Measurements from ENCODE around the gene MAP3K1. TPM values are rescaled to one million over a fixed set of nuclear protein-coding genes. Genes with fewer than 3 reads are reported as not detected.

The MAP3K1 gene
- total RNA-seq, 1 donor from 2014 or later: 22.8 TPM

DNA sequence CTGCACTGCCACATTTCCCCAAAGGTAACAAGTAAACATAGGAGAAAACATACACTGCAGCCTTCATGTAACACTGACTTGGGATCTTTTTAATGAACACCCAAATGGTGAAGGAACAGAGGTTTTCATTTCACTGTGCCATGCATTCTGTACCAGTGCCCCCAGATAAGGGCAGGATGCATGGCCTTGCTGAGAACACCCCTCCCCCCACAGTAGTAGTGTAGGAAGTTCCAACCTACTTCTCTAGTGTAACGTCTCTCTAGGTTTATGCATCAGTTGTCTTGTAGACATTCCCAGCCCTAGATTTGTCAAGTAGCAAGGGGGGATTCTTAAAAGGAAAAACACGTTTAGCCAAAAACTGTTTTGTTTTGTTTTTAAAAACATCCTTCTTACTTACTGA is 29.9 kb downstream of the MAP3K1 start:
- no peak for DNase-seq (ENCODE audit: low spot score in 2 of 2)
- FAIRE-seq: no peak

DNA sequence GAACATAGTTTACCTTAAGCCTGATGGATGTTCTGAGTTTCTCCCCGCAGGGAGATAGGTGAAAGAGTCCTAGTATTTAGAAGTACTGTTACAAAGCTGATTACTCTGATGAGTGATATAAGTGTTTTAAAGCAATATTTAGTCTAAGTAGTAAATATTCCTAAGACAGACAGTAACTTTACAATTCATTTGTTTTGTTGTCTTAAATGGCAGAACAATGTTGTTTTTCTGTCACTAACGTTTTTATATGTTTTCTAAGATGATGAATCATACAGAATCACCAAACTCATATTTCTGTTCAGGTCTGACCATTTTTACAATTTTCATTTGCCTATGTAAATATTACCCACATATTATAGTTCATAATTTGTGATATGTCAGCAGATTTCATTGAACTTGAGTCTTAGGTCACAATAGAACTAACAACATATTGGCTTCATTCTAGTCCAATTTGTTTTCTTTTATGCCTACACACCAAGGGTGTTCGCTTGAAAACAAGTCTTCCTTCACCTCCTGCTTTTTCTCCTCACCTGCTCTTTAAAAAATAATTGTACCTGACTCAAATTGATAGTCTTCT is 30.6 kb downstream of the MAP3K1 start:
- no peak for DNase-seq (ENCODE audit: low spot score in 2 of 2)
- FAIRE-seq: no peak

DNA sequence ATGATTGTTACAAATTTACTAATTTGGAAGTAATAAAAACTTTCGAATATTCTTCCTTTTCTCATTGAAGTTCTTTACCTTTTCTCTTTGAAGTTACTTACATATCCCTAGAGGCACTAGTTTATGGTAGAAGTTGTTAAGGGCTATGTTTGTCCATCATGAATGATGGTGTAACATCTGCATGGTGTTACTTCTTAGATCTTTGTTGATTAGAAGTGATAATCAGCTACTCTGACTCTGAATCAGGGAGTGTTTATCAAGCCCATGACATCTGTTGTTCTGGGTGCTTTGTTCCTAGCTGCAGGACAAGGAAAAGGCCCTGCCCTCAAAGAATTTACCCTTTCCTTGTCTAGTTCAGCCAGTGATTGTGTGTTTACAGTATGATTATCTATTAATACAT is 32.9 kb downstream of the MAP3K1 start:
- FAIRE-seq (no peak), DNase-seq (ENCODE audit: low spot score in 2 of 2) (no peak)

DNA sequence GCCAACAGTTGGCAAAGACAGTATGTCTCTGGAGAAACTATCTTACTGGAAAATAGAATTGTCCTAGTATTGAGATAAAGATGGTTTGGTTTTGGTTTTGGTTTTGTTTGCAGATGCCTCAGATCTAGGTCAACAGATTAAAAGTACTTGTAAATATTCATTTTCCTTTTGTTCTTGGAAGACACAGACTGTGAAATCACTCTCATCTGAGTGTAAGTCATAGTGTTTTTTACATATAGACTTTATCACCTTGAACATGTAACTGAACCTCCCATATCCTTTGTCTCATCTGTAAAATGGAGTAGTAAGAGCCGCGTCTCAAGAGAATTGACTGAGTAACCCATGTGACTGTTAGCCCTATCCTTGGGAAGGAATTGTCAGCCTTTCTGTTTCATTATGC is 34.3 kb downstream of the MAP3K1 start:
- no peak for DNase-seq (ENCODE audit: low spot score in 2 of 2)
- no peak for FAIRE-seq

DNA sequence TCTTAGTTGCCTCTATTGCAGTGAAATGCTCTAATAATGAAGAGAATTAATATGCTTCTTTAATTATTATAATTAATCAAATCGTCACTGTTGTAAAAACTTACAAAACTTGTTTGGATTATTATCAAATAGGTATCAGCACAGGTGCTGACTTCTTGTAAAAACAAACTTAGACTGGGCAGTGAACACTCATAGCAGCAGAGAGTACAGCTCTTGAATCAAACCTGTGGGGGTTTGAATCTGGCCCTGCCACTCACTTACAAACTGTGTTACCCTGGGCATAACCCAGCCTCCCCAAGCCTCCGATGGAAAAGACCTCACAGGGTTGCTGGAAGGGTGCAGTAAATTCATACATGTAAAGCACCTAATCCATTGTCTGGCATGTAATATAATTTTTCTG is 35.1 kb downstream of the MAP3K1 start:
- FAIRE-seq (no peak), DNase-seq (ENCODE audit: low spot score in 2 of 2) (no peak)

DNA sequence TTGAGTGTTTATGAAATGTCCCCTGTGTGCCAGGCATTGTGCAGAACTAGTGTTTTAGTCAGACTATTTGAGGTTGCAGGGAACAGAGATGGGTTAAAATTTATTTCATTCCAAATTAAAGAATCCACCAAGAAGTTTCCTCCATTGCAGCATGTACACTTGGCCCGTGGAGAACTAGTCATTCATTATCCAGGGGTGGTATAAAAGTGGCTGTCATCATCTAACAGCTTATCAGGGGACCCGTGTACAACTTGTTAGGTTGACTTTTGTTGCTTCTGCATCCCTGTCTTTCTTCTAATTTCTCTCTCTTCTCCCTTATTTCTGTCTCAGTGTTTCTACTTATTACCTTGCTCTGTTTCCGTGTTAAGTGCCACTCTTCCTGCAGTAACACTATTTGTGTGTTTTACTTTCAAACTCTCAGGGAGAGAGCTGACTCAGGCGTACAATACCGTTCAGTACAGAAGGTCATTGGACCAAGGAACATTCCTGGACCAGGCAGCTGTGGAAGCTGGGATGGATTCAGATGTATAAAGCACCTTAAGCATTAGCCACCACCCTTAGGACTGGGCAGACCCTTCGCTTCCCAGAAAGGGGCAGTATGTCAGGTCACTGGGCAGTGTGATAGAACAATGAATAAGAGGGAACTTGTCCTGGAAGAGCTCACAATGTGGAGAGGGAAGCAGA is 36.1 kb downstream of the MAP3K1 start:
- DNase-seq (ENCODE audit: low spot score in 2 of 2) (no peak), FAIRE-seq (no peak)

DNA sequence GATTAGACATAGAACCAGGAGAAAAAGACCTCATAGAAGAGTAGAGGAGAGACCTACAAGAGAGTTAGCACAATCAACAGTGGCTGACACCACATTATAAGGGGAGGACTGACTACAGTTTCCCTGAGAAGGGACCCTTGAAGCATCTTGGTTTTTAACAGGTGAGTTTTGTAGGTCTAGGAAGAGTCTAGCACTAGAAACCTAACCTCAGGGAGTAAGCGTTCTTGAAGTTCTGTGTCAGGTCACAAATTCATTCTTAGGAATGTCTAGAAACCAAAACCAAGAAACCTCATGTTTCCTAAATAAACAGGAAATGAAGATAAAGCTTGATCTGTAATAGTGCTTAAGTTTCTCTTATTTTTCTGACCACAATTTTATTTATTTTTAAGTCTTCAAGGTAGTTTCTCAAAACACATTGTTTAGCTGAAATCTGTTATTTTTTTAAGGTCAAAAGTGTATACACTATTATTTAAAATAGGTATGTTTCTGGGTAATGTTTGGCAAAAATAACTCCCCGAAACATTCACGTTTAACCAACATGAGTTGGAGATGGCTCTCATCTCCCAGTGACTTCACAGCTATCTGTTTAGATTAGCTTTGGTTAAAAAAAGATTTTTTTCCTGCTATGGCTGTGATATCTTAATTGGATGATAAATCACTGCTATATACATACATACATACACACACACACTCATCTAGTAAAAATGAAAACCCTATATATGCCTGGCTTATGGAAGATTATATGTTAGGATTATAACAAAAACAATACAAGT is 37.1 kb downstream of the MAP3K1 start:
- FAIRE-seq (no peak), DNase-seq (ENCODE audit: low spot score in 2 of 2) (no peak)

DNA sequence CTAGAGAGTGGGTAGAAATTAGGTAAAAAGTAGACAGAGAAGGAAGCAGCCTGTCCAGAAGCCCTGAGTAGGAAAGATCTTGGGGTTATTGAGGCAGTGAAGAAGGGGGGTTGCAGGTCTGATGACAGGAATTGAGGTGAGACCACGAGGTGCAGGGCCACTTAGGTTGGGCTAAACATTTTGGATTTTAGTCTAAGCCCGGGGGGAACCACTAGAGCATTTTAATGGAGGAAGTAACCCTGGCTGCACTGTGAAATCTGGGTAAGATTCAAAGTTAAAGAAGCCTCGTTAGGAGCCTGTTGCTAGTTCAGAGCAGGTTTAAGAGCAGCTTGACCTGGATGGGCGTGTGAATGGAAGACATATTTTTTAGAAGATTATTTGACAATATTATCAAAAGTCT is 38.3 kb downstream of the MAP3K1 start:
- FAIRE-seq (no peak), DNase-seq (ENCODE audit: low spot score in 2 of 2) (no peak)

DNA sequence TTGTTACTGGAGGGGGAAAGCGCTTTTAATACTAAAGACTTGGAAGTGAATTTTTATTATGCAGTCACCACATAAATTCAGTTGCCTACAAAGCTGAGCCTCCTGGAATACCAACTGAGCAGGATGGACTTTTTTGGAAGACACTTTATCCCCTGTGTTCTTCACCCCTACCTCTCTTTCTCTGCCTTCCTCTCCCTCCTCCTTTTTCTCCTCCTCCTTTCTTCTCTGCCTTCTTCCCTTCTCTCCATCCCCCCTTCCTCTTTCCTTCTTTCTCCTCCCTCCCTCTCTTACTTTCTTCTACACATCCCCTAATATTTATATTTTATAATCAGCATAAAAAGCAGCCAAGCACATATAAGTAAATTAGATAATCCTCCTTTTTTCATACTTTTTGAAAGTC is 39.6 kb downstream of the MAP3K1 start:
- FAIRE-seq (no peak), DNase-seq (ENCODE audit: low spot score in 2 of 2) (no peak)

DNA sequence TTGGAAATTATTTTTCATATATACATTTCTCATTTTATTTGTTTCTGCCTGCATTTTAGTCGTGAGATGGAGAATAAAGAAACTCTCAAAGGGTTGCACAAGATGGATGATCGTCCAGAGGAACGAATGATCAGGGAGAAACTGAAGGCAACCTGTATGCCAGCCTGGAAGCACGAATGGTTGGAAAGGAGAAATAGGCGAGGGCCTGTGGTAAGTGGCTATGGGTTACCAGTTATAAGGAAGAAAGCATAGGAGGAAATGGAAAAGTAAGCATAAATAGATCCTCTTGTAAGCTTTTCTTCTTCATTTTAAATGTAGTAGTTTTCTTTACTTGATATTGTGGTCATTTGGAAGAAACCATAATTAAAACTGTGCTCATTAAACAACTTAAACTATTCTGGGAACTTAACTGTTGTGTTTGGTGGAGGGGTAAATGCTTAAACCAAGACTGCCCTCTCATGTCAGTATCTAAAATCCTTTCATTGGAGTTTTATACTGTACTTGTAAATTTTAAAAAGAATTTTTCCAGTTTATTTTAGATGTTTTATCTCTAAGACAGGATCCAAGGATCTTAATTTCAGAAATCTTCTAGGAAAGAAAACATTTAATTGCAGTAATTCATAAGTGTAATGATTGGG is 41.3 kb downstream of the MAP3K1 start:
- DNase-seq (ENCODE audit: low spot score in 2 of 2): no peak
- FAIRE-seq: no peak

DNA sequence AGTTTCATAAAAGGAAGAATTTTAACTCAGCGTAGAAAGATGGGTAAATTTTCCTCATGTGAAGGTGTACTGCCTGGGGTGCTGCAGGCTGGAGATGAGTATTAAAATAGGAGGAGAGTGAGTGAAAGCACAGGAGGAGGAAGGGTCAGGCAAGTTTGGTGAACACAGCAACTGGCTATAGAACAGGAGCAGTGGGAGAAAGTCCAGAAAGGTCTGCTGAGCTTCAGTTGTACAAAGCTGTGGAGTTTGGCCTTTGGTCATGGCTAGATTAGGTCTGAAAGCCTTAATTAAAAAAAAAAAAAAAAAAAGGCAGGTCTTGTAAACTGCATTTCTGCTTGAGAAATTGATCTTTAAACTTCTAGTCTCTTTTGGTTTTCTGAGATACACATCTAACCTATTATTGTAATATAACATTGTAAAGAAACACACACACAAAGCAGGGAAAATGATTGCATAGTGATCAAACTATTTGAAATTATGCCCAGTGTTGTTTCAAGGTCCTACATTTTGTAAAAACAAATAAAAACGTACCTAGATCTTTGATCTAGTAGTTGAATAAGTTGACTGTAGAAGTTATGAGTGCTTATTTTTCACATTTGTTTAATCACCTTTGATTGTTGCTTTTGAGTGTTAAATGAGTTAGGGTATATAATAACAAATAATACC is 43.6 kb downstream of the MAP3K1 start:
- FAIRE-seq: no peak
- no peak for DNase-seq (ENCODE audit: low spot score in 2 of 2)

DNA sequence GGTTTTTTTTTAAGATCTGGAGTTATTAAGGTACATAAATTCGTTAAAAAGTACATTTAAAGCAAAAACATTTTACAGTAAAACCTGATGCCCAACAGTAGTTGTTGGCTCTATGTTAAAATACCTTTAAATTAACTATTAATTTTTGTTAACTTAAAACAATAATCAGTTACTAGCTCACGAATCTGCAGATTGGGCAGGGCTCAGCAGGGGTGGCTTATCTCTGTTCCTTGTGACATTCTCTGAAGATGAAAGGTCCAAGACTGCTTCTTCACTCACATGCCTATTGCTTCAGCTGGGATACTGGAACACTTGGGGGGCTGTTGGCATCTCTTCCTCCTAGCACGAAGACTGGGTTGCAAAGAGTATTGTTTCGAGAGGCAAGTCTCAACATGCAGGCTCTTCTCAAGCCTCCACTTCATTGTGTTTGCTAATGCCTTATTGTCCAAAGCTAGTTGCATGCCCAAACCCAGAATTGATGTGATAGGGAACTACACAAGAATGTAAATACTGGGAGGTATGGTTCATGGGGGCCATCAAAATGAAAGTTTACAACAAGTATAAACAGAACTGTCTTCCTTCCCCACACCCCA is 46.6 kb downstream of the MAP3K1 start:
- no peak for DNase-seq (ENCODE audit: low spot score in 2 of 2)
- FAIRE-seq: no peak

DNA sequence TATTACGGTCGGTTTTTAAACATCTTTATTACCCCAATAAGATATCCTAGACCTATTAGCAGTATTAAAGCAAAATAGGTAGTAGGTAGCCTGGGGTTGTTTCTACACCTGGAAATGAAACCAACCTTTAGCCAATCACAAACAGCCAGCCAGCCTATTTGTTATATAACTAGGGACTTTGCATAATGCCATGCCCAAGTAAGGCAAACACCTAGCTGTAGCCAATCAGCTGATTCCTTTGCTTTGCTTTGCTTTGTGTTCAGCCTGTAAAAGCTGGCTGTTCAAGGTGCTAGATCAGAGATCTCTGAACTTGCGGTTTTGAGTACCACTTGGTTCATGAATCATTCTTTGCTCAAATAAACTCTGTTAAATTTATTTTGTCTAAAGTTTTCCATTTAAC is 47.6 kb downstream of the MAP3K1 start:
- FAIRE-seq: no peak

DNA sequence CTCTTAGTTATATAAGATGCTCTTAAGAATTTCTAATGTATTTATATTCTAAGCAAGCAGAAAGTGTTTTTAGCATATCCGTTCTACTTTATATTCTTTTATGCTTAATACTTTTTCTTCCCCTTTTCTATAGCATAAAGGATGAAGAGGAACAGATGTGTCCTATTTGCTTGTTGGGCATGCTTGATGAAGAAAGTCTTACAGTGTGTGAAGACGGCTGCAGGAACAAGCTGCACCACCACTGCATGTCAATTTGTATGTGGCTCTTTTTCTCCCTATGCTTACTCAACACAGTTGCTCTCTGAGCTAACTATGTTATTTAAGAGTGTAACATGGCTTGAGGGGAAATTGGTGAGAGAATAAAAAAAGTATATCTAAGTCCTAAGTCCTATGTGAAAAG is 56.4 kb downstream of the MAP3K1 start:
- FAIRE-seq (no peak), DNase-seq (ENCODE audit: low spot score in 2 of 2) (no peak)

More for the DNA sequence above, 47.6 kb downstream of the MAP3K1 start:
- no peak for DNase-seq (ENCODE audit: low spot score in 2 of 2)

DNA sequence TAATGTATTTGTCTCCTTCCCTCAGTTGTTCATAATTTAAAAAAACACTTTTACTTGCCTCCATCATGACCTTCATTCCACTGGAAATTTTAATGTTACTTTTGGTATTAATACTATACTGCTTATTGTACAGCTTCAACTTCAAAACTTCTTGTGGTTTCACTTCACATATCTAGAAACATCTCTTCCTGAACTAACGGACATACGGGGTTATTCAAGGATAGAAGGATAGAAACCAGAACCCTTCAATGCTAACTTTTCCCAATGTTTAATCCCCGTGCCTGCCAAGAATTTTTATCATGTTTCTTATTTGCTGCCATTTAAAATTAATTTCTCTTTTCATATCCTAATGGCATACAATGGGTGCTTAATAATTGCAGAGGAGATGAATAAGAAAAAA is 57.7 kb downstream of the MAP3K1 start:
- no peak for FAIRE-seq
- no peak for DNase-seq (ENCODE audit: low spot score in 2 of 2)

DNA sequence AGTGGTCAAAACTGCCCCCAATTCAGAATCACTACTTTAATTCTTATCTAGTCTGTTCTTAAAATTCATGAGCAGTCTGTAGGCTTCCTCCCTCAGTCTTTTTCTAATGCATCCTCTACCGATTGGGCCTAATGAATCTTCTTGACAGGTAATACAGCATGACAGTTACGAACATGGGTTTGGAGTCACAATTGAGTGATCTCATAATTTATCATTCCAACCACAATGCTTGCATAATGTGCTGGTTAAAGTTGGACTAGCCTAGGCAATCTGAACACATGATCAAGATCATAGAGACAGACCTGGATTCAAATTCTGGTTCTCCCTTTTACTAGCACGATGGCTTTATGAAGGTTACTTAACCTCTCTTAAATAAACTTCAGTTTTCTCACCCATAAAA is 61.0 kb downstream of the MAP3K1 start:
- DNase-seq (ENCODE audit: low spot score in 2 of 2): no peak
- FAIRE-seq: no peak

DNA sequence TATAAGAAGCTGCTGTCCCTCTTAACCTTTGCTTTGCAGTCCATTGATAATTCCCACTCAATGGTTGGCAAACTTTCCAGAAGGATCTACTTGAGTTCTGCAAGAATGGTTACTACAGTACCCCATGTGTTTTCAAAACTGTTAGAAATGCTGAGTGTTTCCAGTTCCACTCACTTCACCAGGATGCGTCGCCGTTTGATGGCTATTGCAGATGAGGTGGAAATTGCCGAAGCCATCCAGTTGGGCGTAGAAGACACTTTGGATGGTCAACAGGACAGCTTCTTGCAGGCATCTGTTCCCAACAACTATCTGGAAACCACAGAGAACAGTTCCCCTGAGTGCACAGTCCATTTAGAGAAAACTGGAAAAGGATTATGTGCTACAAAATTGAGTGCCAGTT is 66.2 kb downstream of the MAP3K1 start:
- DNase-seq (ENCODE audit: low spot score in 2 of 2): no peak
- FAIRE-seq: no peak

DNA sequence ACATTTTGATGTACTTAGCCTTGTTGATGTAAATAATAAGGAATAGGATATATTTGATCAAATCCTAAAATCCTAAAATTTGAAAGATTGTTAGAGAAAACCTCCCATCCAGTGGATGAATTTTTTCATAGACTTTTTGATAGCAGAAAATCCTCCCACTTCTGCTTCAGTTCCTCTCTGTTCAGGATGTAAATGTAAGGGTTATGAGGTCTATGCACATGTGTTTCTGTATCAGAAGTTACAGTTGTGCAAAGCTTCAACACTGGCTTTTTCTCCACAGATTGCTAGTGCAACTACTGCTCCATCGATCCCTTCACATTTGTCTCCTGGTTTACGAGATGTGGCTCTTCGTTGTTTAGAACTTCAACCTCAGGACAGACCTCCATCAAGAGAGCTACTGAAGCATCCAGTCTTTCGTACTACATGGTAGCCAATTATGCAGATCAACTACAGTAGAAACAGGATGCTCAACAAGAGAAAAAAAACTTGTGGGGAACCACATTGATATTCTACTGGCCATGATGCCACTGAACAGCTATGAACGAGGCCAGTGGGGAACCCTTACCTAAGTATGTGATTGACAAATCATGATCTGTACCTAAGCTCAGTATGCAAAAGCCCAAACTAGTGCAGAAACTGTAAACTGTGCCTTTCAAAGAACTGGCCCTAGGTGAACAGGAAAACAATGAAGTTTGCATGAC is 78.1 kb downstream of the MAP3K1 start:
- no peak for FAIRE-seq
- DNase-seq (ENCODE audit: low spot score in 2 of 2): no peak

DNA sequence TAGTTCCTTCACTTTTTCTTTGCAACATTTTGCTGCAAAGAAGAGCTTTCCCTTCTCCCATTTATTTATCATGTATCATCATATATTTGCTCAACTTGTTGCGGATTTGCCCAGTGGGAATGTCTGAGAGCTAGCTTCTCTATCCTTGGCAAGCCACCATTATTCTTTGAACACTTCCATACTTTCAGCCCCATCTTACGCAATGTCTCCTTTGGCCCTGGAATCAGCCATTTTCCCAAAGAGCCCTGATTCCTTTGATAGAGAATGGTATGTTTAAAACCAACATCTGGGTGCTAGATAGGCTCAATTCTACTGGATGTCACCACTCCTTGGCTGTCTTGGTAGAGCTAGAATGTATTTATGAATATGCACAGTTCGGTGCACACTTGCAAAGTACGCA is 81.4 kb downstream of the MAP3K1 start:
- DNase-seq (ENCODE audit: low spot score in 2 of 2): no peak
- FAIRE-seq: no peak

DNA sequence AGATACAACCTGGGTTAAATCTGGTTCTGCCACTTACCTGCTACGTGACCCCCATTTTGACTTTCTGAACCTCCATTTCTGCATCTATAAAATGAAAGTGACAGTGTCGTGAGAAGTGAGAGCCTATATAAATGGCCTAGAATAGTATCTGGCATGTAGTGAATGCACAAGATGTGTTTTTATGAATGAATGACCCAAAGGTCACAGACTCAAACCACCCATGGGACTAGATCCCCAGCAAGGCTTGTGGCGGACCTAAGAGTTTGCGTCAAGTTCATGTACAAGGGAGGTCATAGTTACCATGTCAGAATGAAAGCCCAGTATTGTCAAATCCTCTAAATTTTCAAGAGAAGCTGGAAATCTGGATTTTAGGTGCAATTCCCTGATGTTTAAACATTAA is 82.9 kb downstream of the MAP3K1 start:
- DNase-seq (ENCODE audit: low spot score in 2 of 2) (no peak), FAIRE-seq (no peak)
